Measurements from ENCODE around the gene SH2B3.

GRCh38 chr12:111418594-111418880, 12.8 kb downstream of the SH2B3 start:
- no peak for TF ChIP-seq CTCF (IDR thresholded peaks at IDR 0.05)
- TF ChIP-seq POLR2A (IDR thresholded peaks at IDR 0.05) = no peak

Measured in thyroid gland (tissue), 4 donors.